SK-N-SH (cell line): ENCODE data around the gene TMCO5A. TPM values are rescaled to one million over a fixed set of nuclear protein-coding genes. Genes with fewer than 3 reads are reported as not detected.

Experiments
- CTCF ChIA-PET: fragments of 300-600, 350-600 bp; formaldehyde crosslinking; extraction: SDS; loops from one replicate; lab custom pipeline; 2021; lab: Yijun Ruan, JAX
- POLR2A ChIA-PET: fragments of 350-600 bp; sonication (Branson Sonifier 250); formaldehyde crosslinking; extraction: SDS; loops from one replicate; lab custom pipeline; 2020; ENCODE audit warnings: antibody characterized with exemption, inconsistent platforms; lab: Yijun Ruan, JAX
- DNase-seq: peaks from one replicate; pipeline ENCODE4 v3.0.0; 2012
- H2AFZ ChIP-seq: fragments of 200-600 bp; sonication (generic); 2 replicates; pipeline ENCODE4 v1.8.1; 2016; ENCODE audit warnings: antibody characterized with exemption, mild to moderate bottlenecking, low read depth
- H3F3A ChIP-seq: fragments of 200-600 bp; sonication (generic); replicated peaks from 2 replicates; pipeline ENCODE3; 2016; ENCODE audit warnings: antibody characterized with exemption, mild to moderate bottlenecking; ENCODE audit not compliant: insufficient read depth
- H3K27ac ChIP-seq, 2 experiments: fragments of 200-500 bp in 1 of 2; fragments of 200-600 bp in 1 of 2; sonication (Bioruptor generic) in 1 of 2; sonication (generic), shearing (Covaris generic) in 1 of 2; 2 replicates each; pipeline versions ENCODE4 v1.5.1 to v1.6.1; 2014 to 2016; ENCODE audit warnings: low read depth in 2 of 2, inconsistent platforms in 1 of 2, low read length in 1 of 2, mild to moderate bottlenecking in 1 of 2, mixed read lengths in 1 of 2
- H3K27me3 ChIP-seq: fragments of 200-600 bp; sonication (generic), shearing (Covaris generic); 2 replicates; pipeline ENCODE4 v1.6.1; 2016; ENCODE audit warnings: mixed run types; ENCODE audit not compliant: insufficient read depth
- H3K36me3 ChIP-seq, 2 experiments: fragments of 200-500 bp in 1 of 2; fragments of 200-600 bp in 1 of 2; sonication (Bioruptor generic) in 1 of 2; sonication (generic) in 1 of 2; replicated peaks in 1 of 2; 2 replicates each; pipeline versions ENCODE3 to v1.5.1; 2014 to 2016; ENCODE audit warnings: low read length in 1 of 2, mild to moderate bottlenecking in 1 of 2; ENCODE audit not compliant: insufficient read depth in 2 of 2, control insufficient read depth in 1 of 2
- H3K4me1 ChIP-seq, 2 experiments: fragments of 200-500 bp in 1 of 2; fragments of 200-600 bp in 1 of 2; sonication (Bioruptor generic) in 1 of 2; sonication (generic), shearing (Covaris generic) in 1 of 2; 2 replicates each; pipeline versions ENCODE4 v1.5.1 to v1.6.1; 2014 to 2016; ENCODE audit warnings: low read depth in 1 of 2, low read length in 1 of 2, mixed run types in 1 of 2; ENCODE audit not compliant: insufficient read depth in 2 of 2, control insufficient read depth in 1 of 2
- H3K4me2 ChIP-seq: fragments of 200-600 bp; sonication (generic), shearing (Covaris generic); 2 replicates; pipeline ENCODE4 v1.6.1; 2017; ENCODE audit warnings: mixed run types
- H3K4me3 ChIP-seq, 2 experiments: fragments of 200-500 bp in 1 of 2; fragments of 200-600 bp in 1 of 2; sonication (Bioruptor generic) in 1 of 2; sonication (generic), shearing (Covaris generic) in 1 of 2; 2 replicates each; pipeline versions ENCODE4 v1.5.1 to v1.8.1; 2014 to 2016; ENCODE audit warnings: low read depth in 2 of 2, inconsistent platforms in 1 of 2, low read length in 1 of 2, mild to moderate bottlenecking in 1 of 2, mixed read lengths in 1 of 2, moderate library complexity in 1 of 2
- H3K79me2 ChIP-seq: fragments of 200-600 bp; sonication (generic); 2 replicates; pipeline ENCODE4 v1.8.1; 2017; ENCODE audit warnings: mild to moderate bottlenecking; ENCODE audit not compliant: insufficient read depth
- H3K9ac ChIP-seq: fragments of 200-600 bp; sonication (generic); 2 replicates; pipeline ENCODE4 v1.6.1; 2017; ENCODE audit warnings: mixed run types
- H3K9me2 ChIP-seq: fragments of 200-600 bp; sonication (generic); 2 replicates; pipeline ENCODE4 v1.6.1; 2017; ENCODE audit warnings: mixed run types
- H3K9me3 ChIP-seq: fragments of 200-600 bp; sonication (generic); 2 replicates; pipeline ENCODE4 v1.6.1; 2017; ENCODE audit warnings: mixed run types, mild to moderate bottlenecking, moderate library complexity
- H4K20me1 ChIP-seq: fragments of 200-600 bp; sonication (generic); 2 replicates; pipeline ENCODE4 v1.6.1; 2017; ENCODE audit warnings: mild to moderate bottlenecking, mixed run types; ENCODE audit not compliant: insufficient read depth
- CHD2 ChIP-seq: fragments of 150-350 bp; IDR thresholded peaks from 2 replicates; pipeline ENCODE4 v1.6.1; 2018; ENCODE audit warnings: low read length; ENCODE audit not compliant: partially characterized antibody
- EZH2phosphoT487 ChIP-seq: fragments of 200-600 bp; sonication (generic); IDR thresholded peaks from 2 replicates; pipeline ENCODE4 v1.6.1; 2017; ENCODE audit warnings: low read depth, mixed run types, mild to moderate bottlenecking, antibody characterized with exemption, moderate library complexity, borderline replicate concordance
- GATA2 ChIP-seq: sonication (generic); formaldehyde crosslinking; IDR thresholded peaks from 2 replicates; pipeline ENCODE4 v1.5.0; 2020; ENCODE audit warnings: mild to moderate bottlenecking, missing genetic modification reagents
- MEF2A ChIP-seq: IDR thresholded peaks from 2 replicates; pipeline ENCODE4 v1.4.0; 2012; ENCODE audit warnings: low read depth, borderline replicate concordance
- NFIC ChIP-seq: IDR thresholded peaks from 2 replicates; pipeline ENCODE4 v1.4.0; 2012; ENCODE audit warnings: borderline replicate concordance
- NRF1 ChIP-seq: IDR thresholded peaks from 2 replicates; pipeline ENCODE4 v1.6.1; 2012; ENCODE audit warnings: low read depth, mild to moderate bottlenecking, low read length
- POLR2AphosphoS5 ChIP-seq: IDR thresholded peaks from 2 replicates; pipeline ENCODE4 v1.6.1; 2012; ENCODE audit warnings: low read depth, low read length
- RCOR1 ChIP-seq: fragments of 150-350 bp; IDR thresholded peaks from 2 replicates; pipeline ENCODE4 v1.6.1; 2017; ENCODE audit warnings: antibody characterized with exemption, low read length
- whole genome bisulfite sequencing: methylation state at CpG from one replicate; pipeline ENCODE4 v1.1.6; 2017; ENCODE audit warnings: low lambda C conversion rate; 5-methylcytosine and 5-hydroxymethylcytosine counted together
- polyA plus RNA-seq, 3 experiments: library from polyadenylated mRNA; depleted of rRNA; stranded (reverse); fragments of >200 nt; gene quantifications; 2 replicates each; pipeline ENCODE4 v1.2.3, GENCODE V29; 2012
- TF ChIP-seq, protein P1 (sequence below): IDR thresholded peaks from 2 replicates; pipeline ENCODE4 v1.4.0; 2012; ENCODE audit warnings: low read depth, borderline replicate concordance
- TF ChIP-seq, protein P2 (sequence below): IDR thresholded peaks from 2 replicates; pipeline ENCODE4 v1.4.0; 2012; ENCODE audit warnings: low read depth

TMCO5A gene
- polyA plus RNA-seq, 1 of the 3 experiments (the other 2 are of a cell fraction) = not detected

DNA sequence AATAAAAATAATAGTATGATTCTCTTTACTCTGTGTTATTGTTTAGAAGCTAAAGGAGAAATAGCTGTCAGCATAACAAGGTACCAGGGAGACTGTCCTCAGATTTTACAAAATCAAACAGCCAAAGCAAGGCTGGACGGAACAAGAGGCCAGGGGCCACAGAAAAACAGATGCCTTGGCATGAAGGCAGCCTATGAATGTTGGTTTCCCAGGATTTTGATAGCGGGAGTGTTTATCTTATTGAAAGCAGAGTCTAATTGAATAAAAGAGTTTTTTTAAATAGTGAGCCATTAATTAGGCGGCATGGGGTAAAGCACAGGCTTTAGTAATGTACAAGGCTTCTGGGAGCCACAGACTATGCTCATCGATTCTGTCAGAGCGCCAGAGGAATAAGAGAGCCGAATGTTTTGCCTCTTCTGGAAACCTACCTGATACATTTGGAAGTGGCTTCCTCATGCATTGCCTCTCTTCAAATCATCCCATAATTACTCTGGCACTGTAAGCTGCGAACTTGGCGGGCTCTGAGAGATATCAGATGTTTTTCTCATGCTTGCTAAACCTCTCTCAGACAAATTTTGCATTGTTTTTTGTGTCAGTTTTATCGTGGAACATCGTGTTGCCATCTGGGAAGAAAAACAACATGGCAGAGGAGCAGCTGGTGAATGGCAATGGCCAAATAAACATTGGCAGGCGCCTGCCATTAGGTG, 30.4 kb upstream of the TMCO5A start:
- H3K36me3 ChIP-seq = no peaks in the 10 kb centered on the region
- peak overlapping the region in 1 of 2 experiments; percentile 67; a peak in 2 of 4 replicates for H3K27ac ChIP-seq
- peak; percentile 34 for DNase-seq
- H4K20me1 ChIP-seq = no peaks in the 10 kb centered on the region
- H3K27me3 ChIP-seq = no peaks in the 10 kb centered on the region
- peaks cover 5 to 18% of the 10 kb centered on the region in 2 experiments; a peak in 3 of 4 replicates for H3K4me1 ChIP-seq
- H3K79me2 ChIP-seq = no peaks in the 10 kb centered on the region
- ChIA-PET CTCF (interaction anchor here (0.7 to 4.7 kb wide), 3 partner anchors 12 to 1404 kb away, joined by 3 to 26 read pairs (median 7); no protein-coding TSS in a partner anchor), POLR2A (no interaction called here)
- 75% methylated on average over 11 of the region's 11 CpGs for WGBS
- H3K9ac ChIP-seq = no peak overlapping the region
- no peak overlapping the region for H3K4me3 ChIP-seq
- H2AFZ ChIP-seq = no peak overlapping the region
- peaks cover 14% of the 10 kb centered on the region for H3F3A ChIP-seq
- H3K4me2 ChIP-seq = no peak overlapping the region
- H3K9me3 ChIP-seq = no peaks in the 10 kb centered on the region
- H3K9me2 ChIP-seq = no peaks in the 10 kb centered on the region
- TF ChIP-seq GATA2 (CRISPR knock-in tag) = no peak
- peak; percentile 82 for TF ChIP-seq RCOR1
- TF ChIP-seq CHD2 = peak; percentile 23
- no peak for TF ChIP-seq EZH2phosphoT487
- TF ChIP-seq, protein P1, sequence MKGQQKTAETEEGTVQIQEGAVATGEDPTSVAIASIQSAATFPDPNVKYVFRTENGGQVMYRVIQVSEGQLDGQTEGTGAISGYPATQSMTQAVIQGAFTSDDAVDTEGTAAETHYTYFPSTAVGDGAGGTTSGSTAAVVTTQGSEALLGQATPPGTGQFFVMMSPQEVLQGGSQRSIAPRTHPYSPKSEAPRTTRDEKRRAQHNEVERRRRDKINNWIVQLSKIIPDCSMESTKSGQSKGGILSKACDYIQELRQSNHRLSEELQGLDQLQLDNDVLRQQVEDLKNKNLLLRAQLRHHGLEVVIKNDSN = no peak
- TF ChIP-seq POLR2AphosphoS5 = no peak

DNA sequence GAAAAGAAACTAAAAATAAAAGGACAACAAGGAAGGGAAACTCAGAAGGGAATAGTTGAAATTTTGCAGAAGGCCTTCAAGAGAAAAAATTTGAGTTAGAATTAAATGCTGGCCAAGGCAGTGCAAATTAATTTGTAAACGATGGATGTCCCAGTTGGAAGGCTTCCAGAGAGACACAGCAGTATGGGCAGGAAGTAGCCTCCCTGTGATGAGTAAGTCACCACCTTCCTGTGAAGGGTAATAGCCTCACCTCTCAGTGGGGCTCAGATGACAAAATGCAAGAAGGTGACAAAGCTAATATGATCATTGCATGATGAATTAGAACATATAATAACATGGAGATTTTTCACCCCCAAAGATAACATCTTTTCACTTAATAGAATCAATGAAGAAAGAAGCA, 27.3 kb upstream of the TMCO5A start:
- Histone ChIP-seq H3K4me3 (no peak overlapping the region), H3K9me3 (no peaks in the 10 kb centered on the region), H3K79me2 (no peaks in the 10 kb centered on the region), H3K4me2 (no peak overlapping the region), H3K27ac (no peak overlapping the region), H3K4me1 (peaks cover 0 to 12% of the 10 kb centered on the region in 2 experiments; a peak in 2 of 4 replicates), H3K9me2 (no peaks in the 10 kb centered on the region), H4K20me1 (no peaks in the 10 kb centered on the region), H3K9ac (no peak overlapping the region), H3K27me3 (no peaks in the 10 kb centered on the region; the same call in 1 of the 2 replicates), H3F3A (peaks cover 5% of the 10 kb centered on the region), H2AFZ (no peak overlapping the region), H3K36me3 (no peaks in the 10 kb centered on the region)
- no peak for DNase-seq
- ChIA-PET CTCF (interaction anchor here (0.9 to 1.8 kb wide), 2 partner anchors 26 to 1406 kb away, joined by 4 to 5 read pairs; no protein-coding TSS in a partner anchor), POLR2A (no interaction called here)
- TF ChIP-seq NFIC (peak; percentile 29; the same call in 1 of the 2 replicates), MEF2A (no peak), NRF1 (no peak)
- TF ChIP-seq, protein P2, sequence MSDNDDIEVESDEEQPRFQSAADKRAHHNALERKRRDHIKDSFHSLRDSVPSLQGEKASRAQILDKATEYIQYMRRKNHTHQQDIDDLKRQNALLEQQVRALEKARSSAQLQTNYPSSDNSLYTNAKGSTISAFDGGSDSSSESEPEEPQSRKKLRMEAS = no peak
- WGBS = 11% methylated on average over 1 of the region's 1 CpG
